HG03066 (cell line): ENCODE measurements around the gene C5.

ENCODE experiments used
- ATAC-seq: cut with Tn5 transposase; IDR thresholded peaks from one replicate; pipeline ENCODE4 v1.9.1; 2021; ENCODE audit warnings: low read depth; ENCODE audit not compliant: unreplicated experiment

C5 gene

DNA sequence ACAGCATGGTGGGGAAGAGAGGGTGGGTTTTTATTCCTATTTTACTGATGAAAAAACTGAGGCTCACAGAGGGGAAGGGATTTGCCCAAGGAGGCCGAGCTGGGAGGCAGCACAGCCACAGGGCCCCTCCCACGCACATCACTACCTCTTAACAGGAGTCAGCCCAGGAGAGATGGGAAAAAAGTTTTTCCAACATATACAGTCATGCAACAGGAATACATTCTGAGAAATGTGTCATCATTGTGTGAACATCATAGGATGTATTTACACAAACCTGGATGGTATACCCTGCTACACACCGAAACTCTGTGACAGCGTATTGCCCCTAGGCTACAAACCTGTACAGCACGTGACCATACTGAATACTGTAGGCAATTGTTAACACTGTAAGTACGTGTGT is 135.1 kb downstream of the C5 start:
- ATAC-seq, result no peak

DNA sequence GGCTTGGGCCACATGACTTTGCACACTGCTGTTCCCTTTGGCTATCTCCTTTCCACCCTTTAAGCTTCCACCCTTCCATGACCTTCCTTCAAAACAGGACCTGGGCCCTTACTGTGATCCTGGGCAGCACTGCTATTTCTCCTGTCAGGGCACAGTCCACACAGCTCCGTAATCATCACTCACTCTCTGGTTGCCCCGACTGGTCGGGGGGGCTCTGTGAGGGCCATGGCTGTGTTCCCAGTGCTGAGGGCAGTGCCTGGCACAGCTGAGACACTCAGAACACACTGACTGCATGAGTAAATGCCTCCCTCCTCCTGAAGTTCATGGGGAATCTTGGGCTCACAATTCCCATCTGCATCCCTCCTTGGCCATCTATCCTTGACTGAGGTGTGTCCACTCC is 135.7 kb downstream of the C5 start:
- ATAC-seq, result no peak

DNA sequence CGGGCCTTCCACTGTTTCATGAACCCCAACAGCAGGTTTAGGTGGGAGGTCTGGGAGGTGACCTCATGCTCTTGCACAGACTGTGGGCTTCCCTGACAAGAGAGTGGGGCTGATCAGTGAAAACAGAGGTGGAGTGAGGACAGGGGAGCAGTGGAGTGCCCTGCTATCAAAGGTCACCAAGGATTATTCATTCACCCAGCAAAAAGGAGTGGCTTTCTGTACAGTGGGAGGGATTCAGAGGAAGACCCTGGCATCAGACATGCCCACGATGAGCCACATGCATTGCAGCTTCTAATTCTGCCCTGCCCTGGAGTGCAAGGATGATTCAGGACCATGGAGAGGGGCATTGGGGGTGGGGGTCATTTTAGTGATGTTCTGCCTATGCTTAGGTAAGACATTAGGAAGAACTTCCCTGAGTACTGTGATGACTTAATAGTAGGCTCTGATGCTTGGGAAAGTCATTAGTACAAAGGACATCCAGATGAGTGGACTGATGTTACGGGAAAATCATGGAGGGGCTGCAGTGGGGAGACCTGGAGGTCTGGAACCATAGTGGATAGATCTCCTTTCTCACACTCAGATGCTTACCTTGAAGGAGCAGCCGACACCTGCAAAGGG is 136.3 kb downstream of the C5 start:
- ATAC-seq, result no peak

DNA sequence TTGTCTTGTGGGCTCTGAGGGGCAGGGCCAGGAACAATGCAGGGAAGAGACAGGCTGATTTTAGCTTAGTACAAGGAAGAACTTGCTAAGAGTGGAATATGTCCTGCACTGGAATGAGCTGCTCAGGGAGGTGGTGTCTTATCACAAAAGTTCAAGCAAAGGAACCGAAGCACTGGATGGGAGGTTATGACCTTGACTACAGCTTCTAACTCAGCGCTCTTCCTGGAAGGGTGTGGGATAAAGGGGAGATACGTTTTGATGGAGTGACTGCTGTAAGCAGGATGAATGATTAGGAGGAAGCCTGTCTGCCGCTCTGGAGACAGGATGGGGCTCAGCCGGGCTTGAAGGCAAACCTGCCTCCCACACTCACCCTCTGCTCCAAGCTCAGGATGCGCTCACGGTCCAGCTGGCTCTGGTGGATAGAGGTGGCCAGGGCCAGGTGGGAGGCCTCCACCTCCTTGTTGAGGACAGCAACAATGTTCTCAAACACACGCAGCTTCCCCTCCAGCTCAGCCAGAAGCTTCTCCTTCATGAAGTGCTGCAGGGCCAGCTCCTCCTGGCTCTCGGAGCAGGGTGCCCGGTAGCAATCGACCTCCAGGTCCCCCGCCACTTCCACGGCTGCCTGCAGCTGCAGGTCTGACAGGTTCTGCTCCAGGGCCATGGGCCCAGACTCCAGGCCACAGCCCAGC is 137.0 kb downstream of the C5 start:
- ATAC-seq, result no peak

DNA sequence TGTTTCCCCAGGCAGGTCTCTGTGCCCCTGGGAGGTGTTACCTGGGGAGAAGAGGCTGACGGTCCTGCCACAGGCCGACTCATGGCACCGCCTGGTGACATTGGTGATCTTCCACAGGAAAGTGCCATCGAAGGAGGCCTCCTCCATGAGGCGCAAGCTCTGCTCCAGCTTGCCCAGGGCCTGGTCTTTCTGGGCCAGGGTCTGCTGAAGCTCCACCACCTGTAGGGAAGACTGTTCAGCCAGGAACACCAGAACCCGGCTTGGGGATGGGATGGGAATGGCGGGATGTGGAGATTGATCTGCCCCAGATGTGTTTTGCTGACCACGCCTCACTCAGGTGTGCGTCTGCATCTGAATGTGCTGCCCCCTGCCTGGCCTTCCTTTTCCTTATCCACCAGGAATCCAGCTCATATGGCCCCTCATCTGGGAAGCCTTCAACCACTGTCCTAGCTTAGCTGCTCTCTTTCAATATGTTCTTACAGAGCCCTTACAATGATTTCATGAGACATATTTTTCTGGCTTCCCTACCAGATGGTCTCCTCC is 138.7 kb downstream of the C5 start:
- ATAC-seq, result no peak

DNA sequence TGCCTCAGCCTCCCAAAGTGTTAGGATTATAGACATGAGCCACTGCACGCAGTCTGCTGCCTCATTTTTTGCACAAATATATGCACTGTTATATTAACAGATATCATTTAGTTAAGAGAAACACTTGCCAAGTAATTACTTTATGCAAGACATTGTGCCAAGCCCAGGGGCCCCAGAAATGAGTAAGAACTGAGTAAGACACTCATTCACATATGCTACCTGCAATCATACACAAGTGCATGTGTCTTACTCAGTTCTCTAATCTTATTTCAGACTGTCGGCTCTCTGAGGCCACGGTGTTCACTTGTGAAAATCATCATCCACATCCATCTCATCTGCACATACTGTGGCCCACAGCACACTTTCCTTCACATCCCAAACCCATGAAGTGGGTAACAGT is 139.4 kb downstream of the C5 start:
- ATAC-seq, result no peak

DNA sequence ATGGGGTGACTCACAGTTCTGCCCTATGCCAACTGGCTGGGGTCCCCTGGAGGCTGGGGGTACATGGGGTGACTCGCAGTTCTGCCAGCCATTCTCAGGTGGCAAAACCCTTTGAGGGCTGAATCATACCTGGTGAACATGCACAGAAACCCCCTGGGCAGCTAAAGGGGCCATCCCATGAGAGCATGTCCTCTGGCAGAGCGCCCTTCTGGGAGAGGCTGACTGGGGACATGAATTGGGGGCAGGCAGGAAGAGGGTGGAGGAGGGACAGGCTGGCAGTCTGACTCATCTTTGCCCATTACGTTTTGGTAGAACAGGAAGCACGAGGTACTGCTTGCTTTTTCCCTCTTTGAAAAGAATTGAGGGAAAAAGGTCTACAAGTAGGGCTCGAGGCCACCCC is 140.2 kb downstream of the C5 start:
- ATAC-seq, result no peak

DNA sequence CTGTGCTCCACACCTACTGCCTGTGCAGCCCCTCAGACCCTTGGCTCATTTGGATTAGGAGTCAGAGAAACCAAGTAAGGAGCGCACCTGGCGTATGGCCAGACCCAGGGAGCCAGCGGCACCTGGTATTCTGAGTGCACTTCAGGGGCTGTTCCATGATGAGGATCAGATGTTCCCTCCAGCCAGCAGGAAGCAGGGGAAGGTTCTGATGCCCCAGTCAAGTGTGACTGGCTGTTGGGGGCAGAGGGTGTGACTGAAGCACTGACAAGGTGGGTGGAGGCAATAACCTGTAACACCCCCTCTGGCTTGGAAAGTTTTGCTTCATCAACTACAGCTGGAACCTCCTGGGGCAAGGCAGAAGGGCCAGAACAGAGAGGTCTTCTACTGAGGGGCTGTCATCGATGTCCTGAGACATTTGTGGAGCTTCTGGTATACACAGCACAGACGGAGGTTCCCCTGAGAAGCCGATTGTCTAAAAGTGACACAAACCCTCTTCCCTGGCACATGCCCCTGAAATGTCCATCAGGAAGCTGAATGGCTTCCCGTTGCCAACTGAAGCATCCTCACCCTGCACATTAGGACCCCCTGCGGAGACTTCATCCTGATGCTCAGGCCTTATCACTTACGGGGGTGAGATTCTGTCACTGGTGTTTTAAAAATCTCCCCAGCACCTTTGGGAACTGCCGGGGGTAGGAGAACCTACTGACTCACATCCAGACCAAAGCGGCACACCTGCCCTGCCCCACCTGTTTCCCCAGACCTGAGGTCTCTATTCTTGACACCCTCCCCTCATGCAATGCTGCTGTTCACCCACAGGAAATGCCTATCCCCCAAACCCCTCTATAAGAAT is 144.5 kb downstream of the C5 start:
- no peak for ATAC-seq

DNA sequence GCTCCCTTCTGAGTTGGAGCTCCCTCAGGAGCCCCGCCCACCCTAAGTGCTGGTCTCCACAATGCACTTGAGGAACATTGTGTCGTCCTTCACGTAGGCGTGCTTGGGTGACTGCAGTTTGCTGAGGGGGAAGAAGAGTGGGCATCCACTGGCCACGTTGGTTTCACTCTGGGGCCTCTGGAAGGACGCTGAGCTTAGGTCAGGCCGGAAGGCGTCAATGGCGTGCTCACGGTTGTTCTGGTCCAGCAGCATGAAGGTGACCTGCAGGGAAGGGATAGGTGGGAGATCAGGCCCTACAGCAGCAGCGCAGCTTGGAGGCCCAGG is 145.1 kb downstream of the C5 start:
- no peak for ATAC-seq

DNA sequence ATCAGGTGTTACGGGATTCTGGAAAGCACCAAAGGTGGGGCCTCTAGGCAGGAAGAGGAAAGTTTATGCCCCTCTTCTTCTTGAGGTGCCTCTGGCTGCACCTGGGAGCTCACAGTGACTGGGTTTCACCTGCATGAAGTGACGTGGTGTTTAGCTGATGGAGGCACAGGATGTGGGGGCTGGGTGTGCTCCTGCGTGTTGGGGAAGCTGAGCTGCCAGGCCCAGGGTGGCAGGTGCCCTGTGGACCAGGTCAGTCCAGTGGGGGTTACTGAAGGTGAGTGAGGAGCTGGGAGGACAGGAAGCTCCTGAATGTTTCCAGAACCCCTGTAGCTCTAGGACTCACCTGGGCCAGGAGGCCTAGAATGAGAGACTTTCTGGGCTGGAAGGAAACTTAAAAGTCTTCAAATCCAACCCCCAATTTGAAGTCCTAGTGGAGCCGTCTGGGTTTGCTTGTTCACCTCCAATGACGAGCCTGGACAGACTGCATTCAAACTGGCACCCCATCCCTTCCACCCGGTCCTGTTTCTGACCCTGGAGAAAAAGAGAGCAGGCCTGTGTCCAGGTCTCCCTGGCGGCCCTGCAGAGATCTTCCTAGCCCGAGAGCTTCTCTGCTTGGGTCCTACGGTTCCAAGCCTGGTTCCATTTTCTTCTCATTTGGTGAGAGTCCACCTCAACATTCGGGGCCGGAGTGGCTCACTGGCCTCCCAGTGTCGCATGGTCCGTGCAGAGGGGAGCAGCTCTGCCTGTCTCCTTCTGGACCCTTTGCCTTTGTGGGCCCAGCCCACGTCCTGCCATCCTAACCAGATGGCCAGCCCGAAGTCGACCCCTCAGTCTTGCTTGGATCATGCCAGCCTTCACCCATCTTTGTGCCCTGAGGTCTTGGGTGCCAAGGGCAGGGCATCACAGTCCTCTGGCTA is 145.8 kb downstream of the C5 start:
- no peak for ATAC-seq

DNA sequence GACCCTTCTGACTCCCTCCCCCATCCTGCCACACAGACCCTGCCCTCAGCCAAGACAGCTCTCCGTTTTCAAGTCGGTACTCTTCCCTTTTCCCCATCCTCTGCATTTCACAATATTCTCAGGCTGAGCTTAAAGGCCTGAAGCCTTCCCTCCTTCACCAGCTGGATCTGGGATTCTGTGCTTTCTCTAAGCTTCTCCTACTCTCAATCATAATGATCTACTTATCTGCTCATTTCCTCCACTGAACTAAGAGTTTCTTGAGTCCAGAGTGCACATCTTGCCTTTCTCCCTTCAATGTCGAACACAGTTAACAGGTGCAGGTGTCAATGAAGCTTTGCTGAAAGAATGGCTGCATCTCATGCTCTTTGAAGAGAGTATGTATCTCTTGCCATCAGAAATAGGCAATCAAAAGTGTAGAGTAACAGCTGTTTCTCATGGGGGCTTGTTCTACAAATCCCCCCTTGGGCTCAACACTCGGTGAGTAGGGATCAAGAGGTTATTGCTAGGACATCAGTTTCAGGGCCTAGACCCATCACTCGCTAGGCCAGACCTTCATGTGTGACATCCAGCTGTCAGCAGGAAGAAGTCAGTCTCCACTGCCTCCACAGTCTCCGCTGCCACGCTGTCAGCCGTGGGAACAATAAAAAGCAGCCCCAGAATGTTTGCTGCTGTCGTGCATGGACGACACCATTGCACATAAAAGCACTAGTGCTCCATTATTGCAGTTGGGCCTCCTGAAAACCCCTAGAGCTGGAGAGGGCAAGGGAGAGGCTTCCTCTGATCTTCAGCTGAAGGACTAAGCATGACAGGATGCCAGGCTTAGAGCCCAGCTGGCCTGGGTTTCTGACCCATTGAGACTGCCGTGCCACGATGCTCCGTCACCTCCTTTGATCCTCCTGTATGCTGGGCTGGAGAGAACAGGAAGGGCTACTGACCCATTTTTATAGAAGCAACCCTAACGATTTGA is 147.2 kb downstream of the C5 start:
- ATAC-seq, result no peak
